Neutrophil (primary cell): ENCODE data around the gene CSF2RB.

ENCODE experiments used
- H3K27ac ChIP-seq: fragments of 200-600 bp; sonication (generic); 2 replicates; pipeline ENCODE4 v1.5.1; 2016; ENCODE audit warnings: mild to moderate bottlenecking, moderate library complexity
- H3K27me3 ChIP-seq: fragments of 200-600 bp; sonication (generic); 2 replicates; pipeline ENCODE4 v1.6.0; 2016; ENCODE audit warnings: mild to moderate bottlenecking
- H3K36me3 ChIP-seq: fragments of 200-600 bp; sonication (generic); 2 replicates; pipeline ENCODE4 v1.5.1; 2017
- H3K4me1 ChIP-seq, 2 experiments: fragments of 200-600 bp in 1 of 2; sonication (generic) in 1 of 2; 1 replicate in 1 of 2; 2 replicates in 1 of 2; pipeline versions ENCODE4 v1.5.1 to v1.6.1; 2013 to 2016; ENCODE audit warnings: low read depth in 1 of 2, low read length in 1 of 2, mild to moderate bottlenecking in 1 of 2, moderate library complexity in 1 of 2; ENCODE audit not compliant: control insufficient read depth in 1 of 2, insufficient read depth in 1 of 2
- H3K4me3 ChIP-seq, 2 experiments: fragments of 200-600 bp in 1 of 2; sonication (generic) in 1 of 2; 1 replicate in 1 of 2; 2 replicates in 1 of 2; pipeline ENCODE4 v1.5.1; 2013 to 2016; ENCODE audit warnings: low read depth in 1 of 2, low read length in 1 of 2, mild to moderate bottlenecking in 1 of 2, moderate library complexity in 1 of 2
- H3K9me3 ChIP-seq: fragments of 200-600 bp; sonication (generic); 2 replicates; pipeline ENCODE4 v1.5.1; 2016
- TF ChIP-seq, protein P1 (sequence below): fragments of 200-600 bp; sonication (generic); IDR thresholded peaks from 2 replicates; pipeline ENCODE4 v1.5.1; 2016; ENCODE audit warnings: antibody characterized with exemption

CSF2RB gene

DNA sequence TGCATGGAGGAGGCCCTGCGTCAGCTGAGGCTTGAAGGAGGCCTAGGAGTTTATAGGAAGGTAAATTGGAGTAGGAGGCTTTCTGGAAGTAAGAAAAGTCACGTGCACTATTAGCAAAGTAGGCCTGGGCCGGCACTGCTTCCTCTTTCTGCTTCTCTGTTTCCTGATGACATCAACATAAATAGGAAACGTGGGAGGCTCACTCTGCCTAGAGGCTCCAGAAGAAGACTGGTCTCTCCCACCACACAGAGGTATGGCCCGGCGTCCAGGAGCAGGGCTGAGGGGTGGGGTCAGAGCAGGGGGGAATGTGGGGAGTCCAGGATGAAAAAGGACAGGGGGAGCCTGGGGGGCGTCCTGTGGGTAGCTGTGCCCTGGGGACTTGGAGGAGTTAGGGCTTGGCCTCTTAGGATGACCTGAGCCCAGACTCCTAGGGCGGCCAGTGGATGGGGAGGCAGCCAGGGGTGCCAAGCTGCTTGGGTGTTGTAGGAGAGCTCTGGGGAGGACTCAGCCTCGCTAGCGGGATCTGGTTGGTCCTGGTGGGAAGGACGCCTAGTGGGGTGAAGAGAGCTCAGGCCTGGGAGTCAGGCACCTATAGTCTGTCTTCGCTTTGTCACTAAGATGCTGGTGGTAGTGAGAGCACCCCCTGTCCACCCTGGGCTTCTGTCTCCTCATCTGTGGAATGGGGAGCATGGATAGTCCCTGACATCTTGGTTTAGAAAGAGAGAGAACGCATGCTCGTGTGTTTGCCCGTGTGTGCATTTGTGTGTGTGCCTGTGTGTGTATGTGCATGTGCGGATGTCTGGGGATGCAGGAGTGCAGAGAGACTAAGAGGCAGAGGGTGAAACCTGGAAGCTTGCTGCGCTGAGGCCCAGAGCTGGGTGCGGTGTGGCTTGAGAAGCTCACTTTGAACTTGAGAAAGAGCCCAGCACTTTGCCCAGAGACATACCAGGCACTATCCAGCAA is at the start of gene CSF2RB:
CSF2RB (plus strand) TSS at position 202 of the 963 bp plus-strand sequence. CDS start 8,580 bp downstream, outside the sequence.
- Histone ChIP-seq H3K27ac (peak within 1 kb of the TSS; percentile 94), H3K4me3 (peak within 1 kb of the TSS; percentile 70 to 81), H3K27me3 (no peaks in the 10 kb centered on the region), H3K36me3 (peaks cover 8% of the 10 kb centered on the region), H3K4me1 (peaks cover 53 to 63% of the 10 kb centered on the region in 2 experiments), H3K9me3 (no peaks in the 10 kb centered on the region)
- TF ChIP-seq, protein P1, sequence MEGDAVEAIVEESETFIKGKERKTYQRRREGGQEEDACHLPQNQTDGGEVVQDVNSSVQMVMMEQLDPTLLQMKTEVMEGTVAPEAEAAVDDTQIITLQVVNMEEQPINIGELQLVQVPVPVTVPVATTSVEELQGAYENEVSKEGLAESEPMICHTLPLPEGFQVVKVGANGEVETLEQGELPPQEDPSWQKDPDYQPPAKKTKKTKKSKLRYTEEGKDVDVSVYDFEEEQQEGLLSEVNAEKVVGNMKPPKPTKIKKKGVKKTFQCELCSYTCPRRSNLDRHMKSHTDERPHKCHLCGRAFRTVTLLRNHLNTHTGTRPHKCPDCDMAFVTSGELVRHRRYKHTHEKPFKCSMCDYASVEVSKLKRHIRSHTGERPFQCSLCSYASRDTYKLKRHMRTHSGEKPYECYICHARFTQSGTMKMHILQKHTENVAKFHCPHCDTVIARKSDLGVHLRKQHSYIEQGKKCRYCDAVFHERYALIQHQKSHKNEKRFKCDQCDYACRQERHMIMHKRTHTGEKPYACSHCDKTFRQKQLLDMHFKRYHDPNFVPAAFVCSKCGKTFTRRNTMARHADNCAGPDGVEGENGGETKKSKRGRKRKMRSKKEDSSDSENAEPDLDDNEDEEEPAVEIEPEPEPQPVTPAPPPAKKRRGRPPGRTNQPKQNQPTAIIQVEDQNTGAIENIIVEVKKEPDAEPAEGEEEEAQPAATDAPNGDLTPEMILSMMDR: no peak

DNA sequence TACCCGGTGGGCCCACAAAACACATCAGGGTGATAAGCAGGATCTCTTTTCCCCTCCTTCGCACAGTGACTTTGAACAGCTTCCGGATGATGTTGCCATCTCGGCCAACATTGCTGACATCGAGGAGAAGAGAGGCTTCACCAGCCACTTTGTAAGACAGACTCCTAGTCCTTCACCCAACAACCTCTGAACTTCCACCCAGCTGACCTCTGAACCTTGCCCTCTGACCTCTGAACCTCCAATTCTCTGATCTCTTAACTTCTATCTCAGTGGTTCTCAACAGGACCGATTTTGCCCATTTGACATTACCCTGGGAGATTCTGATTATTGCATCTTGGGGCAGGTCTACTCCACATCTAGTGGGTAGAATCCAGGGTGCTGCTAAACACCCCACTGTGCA is 49.4 kb upstream of the CSF2RB start:
- Histone ChIP-seq H3K27me3 (no peaks in the 10 kb centered on the region), H3K9me3 (no peaks in the 10 kb centered on the region), H3K36me3 (peaks cover 57% of the 10 kb centered on the region), H3K4me1 (peaks cover 74 to 89% of the 10 kb centered on the region in 2 experiments), H3K27ac (peak overlapping the region; percentile 95), H3K4me3 (peak overlapping the region; percentile 80 to 92)
- TF ChIP-seq, protein P1: no peak

DNA sequence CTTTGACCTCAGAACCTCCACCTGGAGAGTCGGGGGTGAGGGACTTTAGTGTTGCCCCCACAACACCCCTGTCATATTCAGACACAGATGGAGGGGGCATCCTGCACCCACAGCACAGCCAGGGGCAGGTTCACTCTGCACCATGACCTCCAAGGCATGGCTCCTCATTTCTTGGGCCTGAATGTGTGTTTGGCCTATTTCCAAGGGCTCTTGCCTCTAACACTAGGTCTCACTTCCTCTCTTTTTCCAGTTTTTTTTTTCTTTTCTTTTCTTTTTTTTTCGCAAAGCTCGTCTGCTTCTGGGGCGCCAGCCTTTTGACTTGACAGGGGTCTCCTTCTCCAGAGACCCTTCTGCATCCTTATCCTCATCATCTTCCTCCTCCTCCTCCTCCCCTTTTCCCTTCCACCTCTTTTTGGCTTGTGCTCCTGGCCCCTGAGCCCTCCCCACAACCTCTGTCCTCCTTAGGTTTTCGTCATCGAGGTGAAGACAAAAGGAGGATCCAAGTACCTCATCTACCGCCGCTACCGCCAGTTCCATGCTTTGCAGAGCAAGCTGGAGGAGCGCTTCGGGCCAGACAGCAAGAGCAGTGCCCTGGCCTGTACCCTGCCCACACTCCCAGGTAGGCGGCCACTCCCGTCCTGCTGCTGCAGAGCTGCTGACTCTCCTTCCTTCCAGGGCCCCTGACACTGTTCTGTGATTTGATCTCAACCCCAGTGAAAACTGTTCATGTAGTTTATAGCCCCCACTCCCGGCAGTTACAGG is 48.8 kb upstream of the CSF2RB start:
- Histone ChIP-seq H3K27me3 (no peaks in the 10 kb centered on the region), H3K27ac (peak overlapping the region; percentile 95)

DNA sequence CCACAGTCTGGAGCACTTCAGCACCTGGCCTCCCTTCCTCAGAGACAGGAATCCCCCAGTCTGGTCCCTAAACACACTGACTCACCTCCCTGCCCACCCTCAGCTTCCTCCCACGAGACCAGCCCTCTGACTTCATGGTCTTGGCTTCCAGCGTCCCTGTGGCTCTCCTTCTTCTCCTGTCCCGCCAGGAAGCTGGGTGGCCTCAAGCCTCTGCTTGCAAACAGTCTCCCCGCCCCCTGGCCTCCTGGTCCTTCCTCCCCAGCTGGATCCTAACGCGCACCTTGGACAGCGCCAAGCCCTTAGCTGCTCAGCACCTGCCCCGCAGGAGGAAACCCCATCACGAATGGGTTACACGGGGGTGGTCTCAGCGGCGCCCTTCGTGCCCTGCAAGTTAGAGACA is 48.1 kb upstream of the CSF2RB start:
- H3K36me3 ChIP-seq: peaks cover 71% of the 10 kb centered on the region
- peak overlapping the region; percentile 95 for H3K27ac ChIP-seq
- no peaks in the 10 kb centered on the region for H3K27me3 ChIP-seq
- TF ChIP-seq, protein P1: no peak
- no peaks in the 10 kb centered on the region for H3K9me3 ChIP-seq
- H3K4me3 ChIP-seq: no peak overlapping the region
- peaks cover 67 to 75% of the 10 kb centered on the region in 2 experiments for H3K4me1 ChIP-seq

More for the DNA sequence above, 48.8 kb upstream of the CSF2RB start:
- peaks cover 64% of the 10 kb centered on the region for H3K36me3 ChIP-seq
- TF ChIP-seq, protein P1: no peak
- H3K9me3 ChIP-seq: no peaks in the 10 kb centered on the region
- H3K4me1 ChIP-seq: peaks cover 68 to 83% of the 10 kb centered on the region in 2 experiments
- peak overlapping the region; percentile 80 to 92 for H3K4me3 ChIP-seq

DNA sequence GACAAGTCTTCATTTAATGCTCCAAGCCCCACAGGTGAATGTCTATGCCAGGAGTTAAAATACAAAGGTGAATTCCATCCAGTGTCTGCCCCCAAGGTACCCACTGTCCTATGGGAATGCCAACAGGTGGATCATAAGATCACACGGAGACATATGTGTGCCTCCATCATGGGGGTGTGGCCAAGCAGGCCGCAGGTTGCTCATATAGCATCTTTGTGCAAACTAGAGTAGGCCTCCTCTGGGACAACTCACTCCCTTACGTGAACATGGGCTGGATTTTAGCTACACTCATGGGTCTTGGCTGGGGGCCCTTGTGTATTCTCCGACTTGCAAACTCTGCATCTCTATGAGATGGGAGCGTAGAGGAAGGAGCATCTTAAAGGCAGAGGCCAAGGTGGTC is 45.7 kb upstream of the CSF2RB start:
- Histone ChIP-seq H3K9me3 (no peaks in the 10 kb centered on the region), H3K36me3 (peaks cover 95% of the 10 kb centered on the region), H3K4me1 (peaks cover 74% of the 10 kb centered on the region in 2 experiments), H3K4me3 (no peak overlapping the region), H3K27me3 (no peaks in the 10 kb centered on the region), H3K27ac (peak overlapping the region; percentile 95)
- TF ChIP-seq, protein P1: no peak
